ENCODE measurements around the gene BMPR2. TPM values are rescaled to one million over a fixed set of nuclear protein-coding genes. Genes with fewer than 3 reads are reported as not detected.
"Not testable (repeated sequence)": the region's sequence is repeated elsewhere in the genome, so short reads cannot be mapped to it uniquely, and the experiment has no call there.

Gene BMPR2
- total and polyA plus RNA-seq, 7 donors, result 2.5 to 74.9 (median 49.9) TPM

DNA sequence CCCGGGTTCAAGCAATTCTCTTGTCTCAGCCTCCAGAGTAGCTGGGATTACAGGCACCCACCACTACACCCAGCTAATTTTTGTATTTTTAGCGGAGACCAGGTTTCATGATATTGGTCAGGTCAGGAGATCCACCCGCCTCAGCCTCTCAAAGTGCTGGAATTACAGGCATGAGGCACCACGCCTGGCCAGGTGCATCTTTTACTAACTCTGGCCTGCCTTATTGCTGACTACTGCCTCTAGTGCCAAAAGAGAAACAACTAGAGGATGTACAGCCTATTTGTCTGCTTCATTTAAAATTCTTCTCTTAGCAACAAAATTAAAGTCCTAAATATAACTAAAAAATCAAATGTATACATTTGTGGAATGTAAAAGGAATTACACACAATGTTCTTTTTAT is 115.4 kb downstream of the BMPR2 start:
- H3K36me3 ChIP-seq, result no peaks in the 10 kb centered on the region
- intact Hi-C loops (cut with DNase I), result loop anchor here (5.0 kb wide), 1 partner anchor 114 kb away; the partner anchor contains the start of gene BMPR2
- H3K9me3 ChIP-seq, result no peaks in the 10 kb centered on the region
- WGBS, 2 donors, result 75 to 82% methylated on average over 4 of the region's 4 CpGs
- peaks cover 0 to 19% (median 16%) of the 10 kb centered on the region in 4 donors for H3K4me1 ChIP-seq
- TF ChIP-seq EP300 (IDR thresholded peaks at IDR 0.05), result no peak
- TF ChIP-seq, protein P1, sequence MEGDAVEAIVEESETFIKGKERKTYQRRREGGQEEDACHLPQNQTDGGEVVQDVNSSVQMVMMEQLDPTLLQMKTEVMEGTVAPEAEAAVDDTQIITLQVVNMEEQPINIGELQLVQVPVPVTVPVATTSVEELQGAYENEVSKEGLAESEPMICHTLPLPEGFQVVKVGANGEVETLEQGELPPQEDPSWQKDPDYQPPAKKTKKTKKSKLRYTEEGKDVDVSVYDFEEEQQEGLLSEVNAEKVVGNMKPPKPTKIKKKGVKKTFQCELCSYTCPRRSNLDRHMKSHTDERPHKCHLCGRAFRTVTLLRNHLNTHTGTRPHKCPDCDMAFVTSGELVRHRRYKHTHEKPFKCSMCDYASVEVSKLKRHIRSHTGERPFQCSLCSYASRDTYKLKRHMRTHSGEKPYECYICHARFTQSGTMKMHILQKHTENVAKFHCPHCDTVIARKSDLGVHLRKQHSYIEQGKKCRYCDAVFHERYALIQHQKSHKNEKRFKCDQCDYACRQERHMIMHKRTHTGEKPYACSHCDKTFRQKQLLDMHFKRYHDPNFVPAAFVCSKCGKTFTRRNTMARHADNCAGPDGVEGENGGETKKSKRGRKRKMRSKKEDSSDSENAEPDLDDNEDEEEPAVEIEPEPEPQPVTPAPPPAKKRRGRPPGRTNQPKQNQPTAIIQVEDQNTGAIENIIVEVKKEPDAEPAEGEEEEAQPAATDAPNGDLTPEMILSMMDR (IDR thresholded peaks at IDR 0.05), result no peak
- TF ChIP-seq POLR2A (IDR thresholded peaks at IDR 0.05), result no peak
- H3K4me3 ChIP-seq, result no peak overlapping the region
- no peak overlapping the region for H3K27ac ChIP-seq
- DNase-seq, result no peak
- H3K27me3 ChIP-seq, result no peaks in the 10 kb centered on the region

DNA sequence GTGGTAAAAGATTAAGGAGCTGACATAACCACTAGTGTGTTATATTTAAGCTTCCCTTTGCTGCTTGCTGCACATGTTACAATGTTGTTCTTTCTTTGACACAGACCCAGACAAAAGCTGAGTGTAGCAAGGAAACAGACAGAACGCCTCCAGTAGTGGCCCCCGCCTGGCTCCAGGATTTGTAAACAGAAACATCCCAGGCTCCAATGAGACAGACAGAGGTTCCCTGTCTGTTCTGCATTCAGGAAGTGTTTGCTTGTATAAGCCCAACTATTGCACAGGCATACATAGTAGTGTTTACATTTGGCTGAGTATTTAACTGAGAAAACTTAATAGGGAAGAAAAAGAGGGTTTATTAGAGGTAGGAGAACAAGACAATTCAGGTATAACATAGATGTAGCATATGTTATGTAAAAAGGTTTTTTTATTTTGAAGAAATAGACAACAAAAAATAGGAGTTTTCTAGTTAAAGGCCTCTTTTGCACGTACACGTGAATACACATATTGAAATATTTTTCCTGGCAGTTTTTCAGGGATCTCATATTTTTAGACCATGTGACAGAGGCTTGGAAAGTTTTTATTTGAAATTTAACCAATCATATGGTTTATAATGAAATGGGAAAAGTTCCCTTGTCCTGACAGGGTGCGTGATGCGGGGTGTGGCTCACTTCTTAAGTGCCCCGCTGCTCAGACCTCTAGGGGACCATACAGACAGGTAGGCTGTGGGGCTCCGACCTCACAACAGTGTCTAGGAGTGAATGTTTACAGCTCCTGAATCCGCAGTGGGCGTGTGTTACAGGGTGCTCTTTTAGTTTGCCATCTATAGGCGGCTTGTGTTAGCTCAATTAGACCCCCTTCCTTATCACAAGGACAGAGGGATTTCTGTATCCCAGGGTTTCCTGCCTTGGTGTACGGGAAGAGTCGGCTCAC is 118.4 kb downstream of the BMPR2 start:
- Histone ChIP-seq H3K9me3 (no peaks in the 10 kb centered on the region), H3K36me3 (no peaks in the 10 kb centered on the region), H3K27ac (peak overlapping the region in 2 of 4 donors; percentile 7 to 18), H3K27me3 (no peaks in the 10 kb centered on the region), H3K4me1 (peaks cover 0 to 19% (median 16%) of the 10 kb centered on the region in 4 donors), H3K4me3 (no peak overlapping the region)
- TF ChIP-seq POLR2A (IDR thresholded peaks at IDR 0.05) (no peak), POLR2AphosphoS5 (IDR thresholded peaks at IDR 0.05) (no peak), EP300 (IDR thresholded peaks at IDR 0.05) (no peak)
- TF ChIP-seq, protein P1 (IDR thresholded peaks at IDR 0.05), result no peak
- intact Hi-C loops (cut with DNase I), result loop anchor here (5.0 kb wide), 1 partner anchor 117 kb away; the partner anchor contains the start of gene BMPR2
- WGBS, 2 donors, result 74% methylated on average over 13 of the region's 13 CpGs
- no peak for DNase-seq

DNA sequence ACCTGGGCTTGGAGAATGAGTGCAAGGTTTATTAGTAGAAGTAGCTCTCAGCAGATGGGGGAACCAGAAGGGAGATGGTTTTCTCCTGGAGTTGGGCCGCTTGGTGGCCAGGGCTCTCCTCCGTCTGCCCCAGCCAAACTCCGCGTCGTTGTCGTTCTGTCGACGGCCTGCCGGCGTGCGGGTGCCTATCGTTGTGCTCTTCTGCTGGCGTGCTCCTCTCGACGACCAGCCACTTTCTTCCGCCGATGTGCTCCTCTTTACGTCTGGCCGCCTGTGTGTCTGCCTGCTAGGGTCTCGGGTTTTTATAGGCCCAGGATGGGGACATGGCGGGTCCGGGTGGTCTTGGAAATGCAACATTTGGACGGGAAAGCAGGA is 119.1 kb downstream of the BMPR2 start:
- no peak overlapping the region for H3K27ac ChIP-seq
- H3K36me3 ChIP-seq, result no peaks in the 10 kb centered on the region
- WGBS, 2 donors, result 95 to 96% methylated on average over 23 of the region's 23 CpGs
- intact Hi-C loops (cut with DNase I), result no loop called here
- TF ChIP-seq, protein P1 (IDR thresholded peaks at IDR 0.05), result no peak
- TF ChIP-seq POLR2A (IDR thresholded peaks at IDR 0.05) (no peak), POLR2AphosphoS5 (IDR thresholded peaks at IDR 0.05) (no peak), EP300 (IDR thresholded peaks at IDR 0.05) (no peak)
- no peaks in the 10 kb centered on the region for H3K27me3 ChIP-seq
- DNase-seq, result no peak
- no peaks in the 10 kb centered on the region for H3K9me3 ChIP-seq
- no peak overlapping the region for H3K4me3 ChIP-seq
- H3K4me1 ChIP-seq, result peaks cover 0 to 19% (median 16%) of the 10 kb centered on the region in 4 donors

DNA sequence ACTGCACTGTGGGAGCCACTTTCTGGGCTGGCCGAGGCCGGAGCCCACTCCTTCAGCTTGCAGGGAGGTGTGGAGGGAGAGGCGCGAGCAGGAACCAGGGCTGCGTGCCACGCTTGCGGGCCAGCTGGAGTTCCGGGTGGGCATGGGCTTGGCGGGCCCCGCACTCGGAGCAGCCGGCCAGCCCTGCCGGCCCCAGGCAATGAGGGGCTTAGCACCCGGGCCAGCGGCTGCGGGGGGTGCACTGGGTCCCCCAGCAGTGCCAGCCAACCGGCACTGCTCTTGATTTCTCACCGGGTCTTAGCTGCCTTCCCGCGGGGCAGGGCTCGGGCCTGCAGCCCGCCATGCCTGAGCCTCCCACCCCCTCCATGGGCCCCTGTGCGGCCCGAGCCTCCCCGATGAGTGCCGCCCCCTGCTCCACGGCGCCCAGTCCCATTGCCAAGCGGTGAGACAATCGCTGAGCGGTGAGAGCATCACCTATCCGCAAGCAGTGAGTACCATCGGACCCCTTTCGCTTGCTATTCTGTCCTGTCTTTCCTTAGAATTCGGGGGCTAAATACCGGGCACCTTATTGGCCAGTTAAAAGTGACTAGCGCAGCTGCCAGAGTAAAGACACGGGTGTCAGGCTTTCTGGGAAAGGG is 120.8 kb downstream of the BMPR2 start:
- intact Hi-C loops (cut with DNase I); H3K36me3 ChIP-seq; H3K27me3 ChIP-seq; H3K4me3 ChIP-seq; H3K9me3 ChIP-seq; DNase-seq; H3K27ac ChIP-seq: not testable (repeated sequence)
- WGBS, 2 donors, result 95 to 96% methylated on average over 38 of the region's 38 CpGs
- peaks cover 0 to 19% (median 16%) of the 10 kb centered on the region in 4 donors for H3K4me1 ChIP-seq

DNA sequence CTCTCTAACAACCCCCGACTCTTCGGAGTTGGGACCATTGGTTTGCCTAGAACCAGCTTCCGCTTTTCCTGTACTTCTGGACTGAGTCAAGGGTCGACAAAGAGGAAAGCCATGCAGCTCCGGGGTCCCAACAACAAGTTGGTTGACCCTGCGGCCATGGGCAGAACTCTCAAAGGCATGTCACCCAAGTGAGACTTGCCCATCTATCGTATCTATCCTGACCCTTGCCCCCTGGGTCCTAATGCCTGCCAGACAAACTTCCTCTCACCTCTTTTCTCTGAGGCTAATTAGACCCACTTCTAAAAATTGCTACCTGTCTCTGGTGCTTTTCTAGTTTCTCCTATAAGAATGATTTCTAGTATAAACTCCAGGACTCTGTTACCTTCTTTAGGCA is 121.3 kb downstream of the BMPR2 start:
- H3K9me3 ChIP-seq; DNase-seq; H3K27ac ChIP-seq; H3K36me3 ChIP-seq; intact Hi-C loops (cut with DNase I); H3K4me3 ChIP-seq; H3K27me3 ChIP-seq: not testable (repeated sequence)
- H3K4me1 ChIP-seq, result peaks cover 0 to 19% (median 16%) of the 10 kb centered on the region in 4 donors
- 85 to 94% methylated on average over 7 of the region's 7 CpGs for WGBS, 2 donors

DNA sequence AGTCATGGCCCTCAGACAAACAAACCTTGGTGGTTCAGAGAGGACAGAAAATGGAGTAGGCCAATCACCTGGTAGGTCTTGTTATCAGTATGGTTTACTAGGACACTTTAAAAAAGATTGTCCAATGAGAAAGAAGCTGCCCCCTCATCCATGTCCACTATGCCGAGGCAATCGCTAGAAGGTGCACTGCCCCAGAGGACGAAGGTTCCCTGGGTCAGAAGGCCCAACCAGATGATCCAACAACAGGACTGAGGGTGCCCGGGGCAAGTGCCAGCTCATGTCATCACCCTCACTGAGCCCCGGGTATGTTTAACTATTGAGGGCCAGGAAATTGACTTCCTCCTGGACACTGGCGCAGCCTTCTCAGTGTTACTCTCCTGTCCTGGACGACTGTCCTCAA is 123.7 kb downstream of the BMPR2 start:
- H3K4me1 ChIP-seq; intact Hi-C loops (cut with DNase I); H3K36me3 ChIP-seq; H3K27ac ChIP-seq; H3K4me3 ChIP-seq; H3K27me3 ChIP-seq; H3K9me3 ChIP-seq; DNase-seq: not testable (repeated sequence)
- 95 to 97% methylated on average over 7 of the region's 7 CpGs for WGBS, 2 donors

DNA sequence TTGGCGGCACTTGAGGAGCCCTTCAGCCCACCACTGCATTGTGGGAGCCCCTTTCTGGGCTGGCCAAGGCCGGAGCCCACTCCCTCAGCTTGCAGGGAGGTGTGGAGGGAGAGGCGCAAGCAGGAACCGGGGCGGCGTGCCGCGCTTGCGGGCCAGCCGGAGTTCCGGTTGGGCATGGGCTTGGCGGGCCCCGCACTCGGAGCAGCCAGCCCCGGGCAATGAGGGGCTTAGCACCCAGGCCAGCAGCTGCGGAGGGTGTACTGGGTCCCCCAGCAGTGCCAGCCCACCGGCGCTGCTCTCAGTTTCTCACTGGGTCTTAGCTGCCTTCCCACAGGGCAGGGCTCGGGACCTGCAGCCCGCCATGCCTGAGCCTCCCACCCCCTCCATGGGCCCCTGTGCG is 127.1 kb downstream of the BMPR2 start:
- 95 to 97% methylated on average over 21 of the region's 21 CpGs for WGBS, 2 donors
- H3K4me3 ChIP-seq, DNase-seq: not testable (repeated sequence)

More for the DNA sequence above, 127.1 kb downstream of the BMPR2 start:
- H3K27me3 ChIP-seq; intact Hi-C loops (cut with DNase I); H3K4me1 ChIP-seq; H3K27ac ChIP-seq; H3K36me3 ChIP-seq; H3K9me3 ChIP-seq: not testable (repeated sequence)

All from sigmoid colon (tissue), 7 donors.